ENCODE measurements around the gene RBFOX1. TPM values are rescaled to one million over a fixed set of nuclear protein-coding genes. Genes with fewer than 3 reads are reported as not detected.

The RBFOX1 gene
- total and polyA plus RNA-seq, 4 experiments from 2014 or later, result not detected

GRCh38 chr16:7333180-7333725, 608 bp downstream of the RBFOX1 start:
- no peaks in the 10 kb centered on the region for H3K27me3 ChIP-seq (ENCODE audit: insufficient read depth, low read length)
- POLR2A ChIA-PET (ENCODE audit: partially characterized antibody), result no interaction called here
- CTCF ChIA-PET (ENCODE audit: partially characterized antibody), result no interaction called here

GRCh38 chr16:7334801-7335560, 2.3 kb downstream of the RBFOX1 start:
- intact Hi-C loops (cut with micrococcal nuclease), result no loop called here
- Mint-ChIP-seq H3K4me3 (no peak overlapping the region), H3K36me3 (no peaks in the 10 kb centered on the region), H3K9me3 (peaks cover 0 to 19% (median 9%) of the 10 kb centered on the region in 8 donors), H3K4me1 (no peaks in the 10 kb centered on the region), H3K27ac (no peak overlapping the region), H3K27me3 (no peaks in the 10 kb centered on the region)
- ChIA-PET CTCF (ENCODE audit: partially characterized antibody) (no interaction called here), POLR2A (ENCODE audit: partially characterized antibody) (no interaction called here)
- H3K27ac ChIP-seq (ENCODE audit: low read depth, low read length), result no peak overlapping the region
- no peaks in the 10 kb centered on the region for H3K4me1 ChIP-seq (ENCODE audit: insufficient read depth, low read length)
- no peaks in the 10 kb centered on the region for H3K36me3 ChIP-seq (ENCODE audit: insufficient read depth, low read length)
- H3K27me3 ChIP-seq (ENCODE audit: insufficient read depth, low read length), result no peaks in the 10 kb centered on the region
- H3K9me3 ChIP-seq (ENCODE audit: control insufficient read depth in 1 of 2, low read length in 2 of 2), result no peaks in the 10 kb centered on the region
- no peak for DNase-seq
- H3K4me3 ChIP-seq (ENCODE audit: low read length in 2 of 2), result no peak overlapping the region

More at GRCh38 chr16:7333180-7333725, 608 bp downstream of the RBFOX1 start:
- Mint-ChIP-seq H3K9me3 (peaks cover 0 to 18% (median 9%) of the 10 kb centered on the region in 8 donors), H3K4me3 (no peak overlapping the region), H3K27ac (no peak overlapping the region), H3K36me3 (no peaks in the 10 kb centered on the region), H3K4me1 (no peaks in the 10 kb centered on the region), H3K27me3 (no peaks in the 10 kb centered on the region)
- intact Hi-C loops (cut with micrococcal nuclease), result no loop called here
- no peak for DNase-seq
- Histone ChIP-seq H3K27ac (ENCODE audit: low read depth, low read length) (no peak overlapping the region), H3K9me3 (ENCODE audit: control insufficient read depth in 1 of 2, low read length in 2 of 2) (no peaks in the 10 kb centered on the region), H3K4me3 (ENCODE audit: low read length in 2 of 2) (no peak overlapping the region), H3K4me1 (ENCODE audit: insufficient read depth, low read length) (no peaks in the 10 kb centered on the region), H3K36me3 (ENCODE audit: insufficient read depth, low read length) (no peaks in the 10 kb centered on the region)

GRCh38 chr16:7335991-7336634, 3.5 kb downstream of the RBFOX1 start:
- POLR2A ChIA-PET (ENCODE audit: partially characterized antibody), result no interaction called here
- Histone ChIP-seq H3K4me1 (ENCODE audit: insufficient read depth, low read length) (no peaks in the 10 kb centered on the region), H3K36me3 (ENCODE audit: insufficient read depth, low read length) (no peaks in the 10 kb centered on the region), H3K27me3 (ENCODE audit: insufficient read depth, low read length) (no peaks in the 10 kb centered on the region), H3K4me3 (ENCODE audit: low read length in 2 of 2) (no peak overlapping the region), H3K27ac (ENCODE audit: low read depth, low read length) (no peak overlapping the region), H3K9me3 (ENCODE audit: control insufficient read depth in 1 of 2, low read length in 2 of 2) (no peaks in the 10 kb centered on the region)
- Mint-ChIP-seq H3K27me3 (no peaks in the 10 kb centered on the region), H3K9me3 (peaks cover 0 to 19% (median 10%) of the 10 kb centered on the region in 8 donors), H3K4me3 (no peak overlapping the region), H3K4me1 (no peaks in the 10 kb centered on the region), H3K36me3 (no peaks in the 10 kb centered on the region), H3K27ac (no peak overlapping the region)
- DNase-seq, result no peak
- intact Hi-C loops (cut with micrococcal nuclease), result no loop called here
- CTCF ChIA-PET (ENCODE audit: partially characterized antibody), result no interaction called here

- Histone ChIP-seq H3K27me3 (ENCODE audit: insufficient read depth, low read length) (no peaks in the 10 kb centered on the region), H3K36me3 (ENCODE audit: insufficient read depth, low read length) (no peaks in the 10 kb centered on the region), H3K9me3 (ENCODE audit: control insufficient read depth in 1 of 2, low read length in 2 of 2) (no peaks in the 10 kb centered on the region), H3K4me3 (ENCODE audit: low read length in 2 of 2) (no peak overlapping the region), H3K4me1 (ENCODE audit: insufficient read depth, low read length) (no peaks in the 10 kb centered on the region), H3K27ac (ENCODE audit: low read depth, low read length) (no peak overlapping the region)
- H3K4me1 Mint-ChIP-seq, result no peaks in the 10 kb centered on the region
- DNase-seq, result no peak
- intact Hi-C loops (cut with micrococcal nuclease), result no loop called here
- ChIA-PET POLR2A (ENCODE audit: partially characterized antibody) (no interaction called here), CTCF (ENCODE audit: partially characterized antibody) (no interaction called here)
- no peaks in the 10 kb centered on the region for H3K36me3 Mint-ChIP-seq
- H3K27ac Mint-ChIP-seq, result no peak overlapping the region
- H3K27me3 Mint-ChIP-seq, result no peaks in the 10 kb centered on the region
- H3K9me3 Mint-ChIP-seq, result peaks cover 0 to 19% (median 10%) of the 10 kb centered on the region in 8 donors
- H3K4me3 Mint-ChIP-seq, result no peak overlapping the region
Measured at GRCh38 chr16:7336742-7337141, 4.1 kb downstream of the RBFOX1 start.

GRCh38 chr16:7338826-7339225, 6.2 kb downstream of the RBFOX1 start:
- no peak overlapping the region for H3K4me3 Mint-ChIP-seq
- no peaks in the 10 kb centered on the region for H3K9me3 ChIP-seq (ENCODE audit: control insufficient read depth in 1 of 2, low read length in 2 of 2)
- peaks cover 0 to 24% (median 6%) of the 10 kb centered on the region in 8 donors for H3K9me3 Mint-ChIP-seq
- intact Hi-C loops (cut with micrococcal nuclease), result no loop called here
- ChIA-PET CTCF (ENCODE audit: partially characterized antibody) (no interaction called here), POLR2A (ENCODE audit: partially characterized antibody) (no interaction called here)
- H3K27ac Mint-ChIP-seq, result no peak overlapping the region
- H3K36me3 Mint-ChIP-seq, result no peaks in the 10 kb centered on the region
- no peaks in the 10 kb centered on the region for H3K27me3 Mint-ChIP-seq
- H3K4me1 Mint-ChIP-seq, result no peaks in the 10 kb centered on the region
- H3K36me3 ChIP-seq (ENCODE audit: insufficient read depth, low read length), result no peaks in the 10 kb centered on the region
- H3K4me3 ChIP-seq (ENCODE audit: low read length in 2 of 2), result no peak overlapping the region
- no peak overlapping the region for H3K27ac ChIP-seq (ENCODE audit: low read depth, low read length)
- no peaks in the 10 kb centered on the region for H3K27me3 ChIP-seq (ENCODE audit: insufficient read depth, low read length)
- no peak for DNase-seq
- H3K4me1 ChIP-seq (ENCODE audit: insufficient read depth, low read length), result no peaks in the 10 kb centered on the region

- H3K4me1 Mint-ChIP-seq, result no peaks in the 10 kb centered on the region
- ChIA-PET POLR2A (ENCODE audit: partially characterized antibody) (no interaction called here), CTCF (ENCODE audit: partially characterized antibody) (no interaction called here)
- Histone ChIP-seq H3K27me3 (ENCODE audit: insufficient read depth, low read length) (no peaks in the 10 kb centered on the region), H3K4me1 (ENCODE audit: insufficient read depth, low read length) (no peaks in the 10 kb centered on the region), H3K36me3 (ENCODE audit: insufficient read depth, low read length) (no peaks in the 10 kb centered on the region), H3K9me3 (ENCODE audit: control insufficient read depth in 1 of 2, low read length in 2 of 2) (no peaks in the 10 kb centered on the region), H3K4me3 (ENCODE audit: low read length in 2 of 2) (no peak overlapping the region), H3K27ac (ENCODE audit: low read depth, low read length) (no peak overlapping the region)
- no peak for DNase-seq
- H3K27me3 Mint-ChIP-seq, result no peaks in the 10 kb centered on the region
- H3K27ac Mint-ChIP-seq, result no peak overlapping the region
- peaks cover 0 to 21% (median 6%) of the 10 kb centered on the region in 8 donors for H3K9me3 Mint-ChIP-seq
- intact Hi-C loops (cut with micrococcal nuclease), result no loop called here
- no peak overlapping the region for H3K4me3 Mint-ChIP-seq
- H3K36me3 Mint-ChIP-seq, result no peaks in the 10 kb centered on the region
Measured at GRCh38 chr16:7339700-7340099, 7.1 kb downstream of the RBFOX1 start.

- POLR2A ChIA-PET (ENCODE audit: partially characterized antibody), result no interaction called here
- Histone ChIP-seq H3K9me3 (ENCODE audit: control insufficient read depth in 1 of 2, low read length in 2 of 2) (no peaks in the 10 kb centered on the region), H3K4me3 (ENCODE audit: low read length in 2 of 2) (no peak overlapping the region), H3K27ac (ENCODE audit: low read depth, low read length) (no peak overlapping the region), H3K36me3 (ENCODE audit: insufficient read depth, low read length) (no peaks in the 10 kb centered on the region), H3K4me1 (ENCODE audit: insufficient read depth, low read length) (no peaks in the 10 kb centered on the region), H3K27me3 (ENCODE audit: insufficient read depth, low read length) (no peaks in the 10 kb centered on the region)
- intact Hi-C loops (cut with micrococcal nuclease), result no loop called here
- no peak overlapping the region for H3K27ac Mint-ChIP-seq
- no peaks in the 10 kb centered on the region for H3K27me3 Mint-ChIP-seq
- H3K4me1 Mint-ChIP-seq, result no peaks in the 10 kb centered on the region
- CTCF ChIA-PET (ENCODE audit: partially characterized antibody), result no interaction called here
- H3K4me3 Mint-ChIP-seq, result no peak overlapping the region
- DNase-seq, result no peak
- H3K36me3 Mint-ChIP-seq, result no peaks in the 10 kb centered on the region
- H3K9me3 Mint-ChIP-seq, result peaks cover 0 to 26% (median 9%) of the 10 kb centered on the region in 8 donors
Measured at GRCh38 chr16:7340938-7341337, 8.3 kb downstream of the RBFOX1 start.

Measured in CD4-positive, alpha-beta memory T cell (primary cell).